HG03196 (cell line): ENCODE data around the gene TRMT10C.
"Not testable (repeated sequence)": the region's sequence is repeated elsewhere in the genome, so short reads cannot be mapped to it uniquely, and the experiment has no call there.

Experiments
- ATAC-seq: cut with Tn5 transposase; IDR thresholded peaks from one replicate; pipeline ENCODE4 v1.9.1; 2021; ENCODE audit not compliant: unreplicated experiment

The TRMT10C gene

DNA sequence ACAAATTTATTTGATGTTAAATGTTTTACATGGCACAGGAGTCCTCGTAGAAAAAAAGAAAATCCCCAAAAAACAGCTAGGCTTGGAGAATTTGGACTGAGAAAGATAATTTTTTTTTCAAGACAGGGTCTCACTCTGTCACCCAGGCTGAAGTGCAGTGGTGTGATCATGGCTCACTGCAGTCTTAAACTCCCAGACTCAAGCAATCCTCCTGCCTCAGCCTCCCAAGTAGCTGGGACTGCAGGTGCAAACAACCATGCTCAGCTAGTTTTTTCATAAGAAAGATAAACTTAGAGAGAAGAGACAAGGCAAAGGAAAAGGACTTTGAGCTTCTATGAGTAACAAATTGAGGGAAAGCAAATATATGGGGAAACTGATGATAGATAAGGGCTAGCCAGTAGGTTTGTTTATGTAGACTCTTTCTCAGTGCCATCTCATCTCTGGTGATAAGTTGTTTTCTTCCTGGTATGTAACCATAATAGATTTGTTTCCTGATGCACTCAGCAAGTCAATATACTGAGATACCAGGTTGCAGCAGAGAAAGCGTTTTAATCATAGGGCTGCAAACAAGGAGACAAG is 13.1 kb upstream of the TRMT10C start:
- ATAC-seq: no peak

DNA sequence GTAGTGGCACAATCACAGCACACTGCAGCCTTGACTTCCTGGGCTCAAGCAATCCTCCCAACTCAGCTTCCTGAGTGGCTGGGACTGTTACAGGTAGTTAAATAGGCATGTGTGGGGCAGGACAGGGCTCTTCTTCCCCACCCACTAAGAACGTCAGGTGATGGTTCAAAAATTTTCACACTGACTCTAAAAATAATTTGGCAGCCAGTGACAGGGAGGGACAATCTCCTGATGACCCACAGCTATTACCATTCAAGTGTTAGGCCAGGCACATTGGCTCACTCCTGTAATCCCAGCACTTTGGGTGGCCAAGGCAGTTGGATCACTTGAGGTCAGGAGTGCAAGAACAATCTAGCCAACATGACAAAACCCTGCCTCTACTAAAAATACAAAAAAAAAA is 12.2 kb upstream of the TRMT10C start:
- no peak for ATAC-seq

DNA sequence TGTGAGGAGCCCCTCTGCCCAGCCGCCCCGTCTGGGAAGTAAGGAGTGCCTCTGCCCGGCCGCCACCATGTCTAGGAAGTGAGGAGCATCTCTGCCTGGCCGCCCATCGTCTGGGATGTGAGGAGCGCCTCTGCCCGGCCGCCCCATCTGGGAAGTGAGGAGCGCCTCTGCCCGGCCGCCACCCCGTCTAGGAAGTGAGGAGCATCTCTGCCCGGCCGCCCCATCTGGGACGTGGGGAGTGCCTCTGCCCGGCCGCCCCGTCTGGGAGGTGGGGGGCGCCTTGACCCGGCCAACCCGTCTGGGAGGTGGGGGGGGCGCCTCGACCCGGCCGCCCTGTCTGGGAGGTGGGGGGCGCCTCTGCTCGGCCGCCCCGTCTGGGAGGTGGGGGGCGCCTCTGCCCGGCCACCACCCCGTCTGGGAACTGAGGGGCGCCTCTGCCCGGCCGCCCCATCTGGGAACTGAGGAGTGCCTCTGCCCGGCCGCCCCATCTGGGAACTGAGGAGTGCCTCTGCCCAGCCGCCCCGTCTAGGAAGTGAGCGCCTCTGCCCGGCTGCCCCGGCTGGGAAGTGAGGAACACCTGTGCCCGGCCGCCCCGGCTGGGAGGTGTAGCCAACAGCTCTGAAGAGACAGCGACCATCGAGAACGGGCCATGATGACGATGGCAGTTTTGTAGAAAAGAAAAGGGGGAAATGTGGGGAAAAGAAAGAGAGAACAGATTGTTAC is 10.1 kb upstream of the TRMT10C start:
- not testable (repeated sequence) for ATAC-seq

DNA sequence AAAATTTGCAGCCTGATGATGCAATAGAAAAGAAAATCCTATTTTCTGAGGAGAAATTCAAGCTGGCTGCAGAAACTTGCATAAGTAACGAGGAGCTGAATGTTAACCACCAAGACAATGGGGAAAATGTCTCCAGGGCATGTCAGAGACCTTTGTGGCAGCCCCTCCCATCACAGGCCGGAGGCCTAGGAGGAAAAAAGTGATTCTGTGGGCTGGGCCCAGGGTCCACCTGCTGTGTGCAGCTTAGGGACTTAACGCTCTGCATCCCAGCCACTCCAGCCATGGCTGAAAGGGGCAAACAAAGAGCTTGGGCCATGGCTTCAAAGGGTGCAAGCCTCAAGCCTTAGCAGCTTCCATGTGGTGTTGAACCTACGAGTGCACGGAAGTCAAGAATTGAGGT is 8.3 kb upstream of the TRMT10C start:
- not testable (repeated sequence) for ATAC-seq

DNA sequence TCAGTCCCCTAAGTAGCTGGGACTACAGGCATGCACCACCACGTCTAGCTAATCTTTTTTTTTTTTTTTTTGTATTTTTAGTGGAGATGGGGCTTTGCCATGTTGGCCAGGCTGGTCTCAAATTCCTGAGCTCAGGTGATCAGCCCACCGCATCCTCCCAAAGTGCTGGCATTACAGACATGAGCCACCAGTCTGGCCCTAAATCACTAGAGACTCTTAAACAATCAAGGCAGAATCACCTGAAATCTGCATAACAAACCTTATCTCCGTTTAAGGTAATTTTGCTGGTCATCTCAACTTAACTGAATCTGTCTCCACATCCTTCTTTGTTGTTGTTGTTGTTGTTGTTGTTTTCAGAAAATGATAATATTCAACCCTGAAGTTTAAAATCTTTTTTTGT is 5.6 kb upstream of the TRMT10C start:
- ATAC-seq: no peak

DNA sequence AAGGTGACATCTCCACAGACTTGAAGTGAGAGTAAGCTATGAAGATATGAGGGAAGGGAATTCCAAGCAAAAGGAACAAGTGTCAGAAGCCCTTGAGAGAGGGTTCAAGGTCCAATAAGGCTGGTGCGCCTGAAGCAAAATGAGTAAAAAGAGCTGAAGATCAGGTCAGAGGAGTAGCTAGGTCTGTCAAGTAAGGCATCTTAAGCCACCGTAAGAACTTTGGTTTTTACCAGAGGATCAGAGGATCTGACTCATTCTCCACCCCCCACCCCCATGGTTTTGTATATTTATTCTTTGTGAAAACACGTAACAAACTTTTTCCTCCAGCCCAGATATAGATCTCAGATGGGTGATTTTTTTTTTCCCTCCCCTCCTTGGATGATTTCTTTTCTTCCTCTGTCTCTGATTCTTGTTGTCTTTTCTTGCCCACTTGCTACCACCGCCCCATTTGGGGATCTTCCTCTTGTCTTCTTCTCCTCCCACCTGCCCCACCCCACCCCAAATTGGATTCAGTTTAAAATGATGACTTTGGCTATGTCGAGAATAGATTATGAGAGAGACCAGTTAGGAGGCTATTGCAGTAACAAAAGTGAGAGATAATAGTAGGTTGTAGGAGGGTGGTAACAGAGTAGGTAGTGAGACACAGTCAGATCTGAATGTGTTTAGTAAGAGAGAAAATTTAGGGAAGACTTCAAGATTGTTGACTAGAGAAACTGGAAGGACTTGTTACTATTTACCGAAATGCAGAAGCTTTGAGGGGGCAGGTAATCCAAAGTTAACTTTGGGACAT is 6.1 kb downstream of the TRMT10C start:
- no peak for ATAC-seq

DNA sequence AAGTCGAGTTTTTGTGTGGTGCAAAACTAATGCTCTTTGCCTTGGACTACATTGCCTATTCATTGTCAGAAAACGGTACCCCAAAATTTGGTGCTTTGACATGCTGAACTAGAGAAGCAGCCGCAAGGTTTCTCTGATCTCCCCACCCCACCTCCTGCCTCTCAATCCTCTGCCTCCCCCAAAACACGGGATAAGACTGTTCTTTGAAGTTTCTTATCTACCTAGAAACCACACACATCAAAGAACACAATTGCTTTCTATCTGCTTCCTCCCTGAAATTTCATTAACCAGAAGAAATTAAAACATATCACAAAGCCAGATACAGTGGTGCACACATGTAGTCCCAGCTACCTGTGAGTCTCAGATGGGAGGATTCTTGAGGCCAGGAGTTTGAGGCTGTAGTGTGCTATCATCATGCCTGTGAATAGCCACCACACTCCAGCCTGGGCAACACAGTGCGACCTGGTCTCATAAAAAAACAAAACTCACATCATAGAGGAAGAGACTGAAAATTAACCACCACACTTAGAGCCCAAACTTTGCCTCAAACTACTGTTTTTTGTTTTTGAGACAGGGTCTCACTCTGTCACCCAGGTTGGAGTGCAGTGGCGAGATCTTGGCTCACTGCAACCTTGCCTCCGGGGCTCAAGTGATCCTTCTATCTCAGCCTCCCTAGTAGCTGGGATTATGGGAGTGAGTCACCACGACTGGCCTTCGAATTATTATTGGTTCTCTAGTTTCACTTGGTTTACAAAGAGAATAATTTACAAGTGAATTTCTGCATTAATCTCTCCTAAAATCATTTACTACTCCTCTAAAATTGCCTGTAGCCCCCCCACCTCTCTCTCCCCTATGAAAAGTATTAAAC is 9.6 kb downstream of the TRMT10C start:
- ATAC-seq: no peak

DNA sequence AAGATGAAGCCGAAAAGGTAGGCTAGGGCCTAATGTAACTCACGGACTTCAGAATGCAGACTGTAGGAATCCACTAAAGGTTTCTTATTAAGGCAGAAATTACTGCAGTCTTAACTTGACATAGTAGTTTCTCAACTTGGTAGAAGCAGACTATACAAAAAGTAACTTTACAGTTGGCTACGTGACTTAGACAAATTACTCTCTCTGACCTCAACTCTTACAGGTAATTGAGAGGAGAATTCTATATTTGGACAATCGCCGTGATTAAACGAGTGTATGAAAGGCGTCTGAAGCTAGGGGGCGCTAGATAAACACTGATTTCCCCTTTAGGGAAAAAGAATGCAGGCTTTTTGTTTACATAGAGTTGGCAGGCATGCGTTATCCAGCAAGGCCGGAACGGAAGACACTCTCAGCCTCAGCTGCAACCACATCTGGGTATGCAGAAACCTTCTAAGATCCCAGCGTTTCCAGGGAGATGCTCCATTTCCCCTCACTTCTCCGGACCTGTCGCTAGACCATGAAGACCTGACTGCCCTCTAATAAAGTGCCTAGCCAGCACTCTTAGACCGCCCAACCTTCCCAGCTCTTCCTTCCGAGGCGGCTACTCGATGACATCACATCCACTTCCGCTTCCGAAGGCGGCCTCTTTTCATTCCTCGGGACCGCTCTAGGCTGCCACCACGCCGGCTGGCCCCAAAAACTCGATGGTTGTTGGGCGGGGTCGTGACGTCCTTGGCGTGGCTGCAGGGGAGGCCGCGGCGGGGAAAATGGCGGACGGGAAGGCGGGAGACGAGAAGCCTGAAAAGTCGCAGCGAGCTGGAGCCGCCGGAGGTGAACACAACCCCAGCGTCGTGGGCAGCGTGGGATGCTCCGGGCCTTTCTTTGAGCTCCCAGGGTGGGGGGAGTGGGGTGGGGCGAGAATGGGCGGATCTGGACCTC is 12.1 kb downstream of the TRMT10C start, which contains the start of gene PCNP:
Gene PCNP (plus strand): TSS at position 732 of the 939 bp plus-strand sequence. CDS start 36 bp downstream, at position 768.
- peak; percentile 93 for ATAC-seq

DNA sequence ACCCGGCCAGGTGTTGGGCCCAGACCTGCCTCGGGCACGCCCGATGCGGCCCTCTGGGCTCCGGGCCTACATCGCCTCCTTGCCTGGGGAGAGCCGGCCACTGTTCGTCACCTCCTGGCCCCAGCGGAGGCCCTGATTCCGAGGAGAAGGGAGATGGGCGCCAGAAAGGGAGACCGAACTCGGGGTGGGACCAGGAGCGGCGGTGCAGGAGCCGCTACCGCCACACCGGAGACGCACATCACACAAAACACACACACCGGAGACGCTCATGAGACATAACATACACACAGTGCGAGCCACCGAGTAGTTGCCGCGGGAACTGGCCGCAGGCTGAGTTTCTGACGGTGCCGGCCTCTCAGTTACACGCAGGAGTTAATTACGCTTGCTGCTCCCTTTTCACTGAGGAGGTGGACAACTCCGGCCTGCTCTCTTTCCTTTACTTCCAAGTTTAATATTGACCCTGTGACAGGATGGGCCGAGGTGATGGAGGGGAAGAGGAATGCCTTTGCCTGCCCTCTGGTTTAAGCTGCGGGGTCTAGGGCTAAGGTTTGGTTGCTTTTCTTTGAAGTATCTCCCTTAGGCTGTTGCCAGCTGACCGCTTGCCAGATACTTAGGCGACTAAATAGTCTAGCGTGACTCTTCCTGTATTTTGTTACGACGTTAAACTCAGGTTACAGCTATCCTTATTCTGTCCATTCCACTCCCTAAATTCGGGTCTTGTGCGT is 12.9 kb downstream of the TRMT10C start:
- ATAC-seq: peak; percentile 39

DNA sequence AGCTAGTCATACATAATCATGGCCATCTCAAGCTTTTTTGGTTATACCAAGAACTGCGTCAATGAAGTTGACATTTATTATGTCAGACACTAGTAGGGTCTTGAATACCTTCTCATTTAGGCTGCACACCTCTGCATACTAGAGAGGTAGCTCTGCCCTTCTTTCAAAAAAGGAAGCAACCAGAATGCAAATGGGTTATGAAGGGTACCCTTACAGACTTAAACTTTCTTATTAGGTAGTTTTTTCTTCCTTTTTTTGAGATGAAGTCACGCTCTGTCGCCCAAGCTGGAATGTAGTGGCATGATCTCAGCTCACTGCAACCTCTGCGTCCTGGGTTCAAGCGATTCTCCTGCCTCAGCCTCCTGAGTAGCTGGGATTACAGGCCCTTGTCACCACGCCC is 15.6 kb downstream of the TRMT10C start:
- no peak for ATAC-seq

DNA sequence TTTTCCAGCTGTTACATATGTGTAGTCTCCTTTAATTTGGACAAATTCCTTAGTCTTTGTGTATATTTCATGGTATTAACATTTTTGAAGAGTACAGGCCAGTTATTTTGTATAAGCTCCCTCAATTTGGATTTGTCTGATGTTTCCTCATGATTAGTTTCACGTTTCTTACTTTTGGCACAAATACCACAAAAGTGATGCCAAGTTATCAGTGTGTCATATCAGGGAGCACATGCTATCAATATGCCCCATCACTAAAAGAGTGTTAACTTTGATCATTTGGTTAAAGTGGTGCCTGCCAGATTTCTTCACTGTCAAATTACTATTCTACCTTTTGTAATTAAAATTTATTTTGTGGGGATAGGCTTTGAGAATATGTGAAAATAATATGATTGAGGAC is 26.9 kb downstream of the TRMT10C start:
- ATAC-seq: no peak

DNA sequence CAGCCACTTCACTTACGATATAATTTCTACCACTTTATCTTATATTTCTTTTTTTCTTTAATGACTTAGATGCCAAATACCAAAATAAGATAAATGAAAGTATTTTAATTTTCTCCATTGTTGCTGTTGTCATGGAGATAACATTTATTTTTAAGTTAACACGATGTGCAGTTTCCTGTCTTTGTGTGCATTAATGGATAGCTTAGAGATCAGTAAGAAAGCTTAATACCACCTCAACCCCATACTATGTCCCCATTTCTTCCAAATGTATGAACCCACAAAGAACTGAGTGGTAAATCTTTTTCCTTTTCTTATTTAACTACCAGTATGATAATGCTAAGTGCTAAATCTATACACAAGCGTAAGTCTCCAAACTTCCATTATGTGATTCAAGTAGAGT is 29.4 kb downstream of the TRMT10C start:
- no peak for ATAC-seq

DNA sequence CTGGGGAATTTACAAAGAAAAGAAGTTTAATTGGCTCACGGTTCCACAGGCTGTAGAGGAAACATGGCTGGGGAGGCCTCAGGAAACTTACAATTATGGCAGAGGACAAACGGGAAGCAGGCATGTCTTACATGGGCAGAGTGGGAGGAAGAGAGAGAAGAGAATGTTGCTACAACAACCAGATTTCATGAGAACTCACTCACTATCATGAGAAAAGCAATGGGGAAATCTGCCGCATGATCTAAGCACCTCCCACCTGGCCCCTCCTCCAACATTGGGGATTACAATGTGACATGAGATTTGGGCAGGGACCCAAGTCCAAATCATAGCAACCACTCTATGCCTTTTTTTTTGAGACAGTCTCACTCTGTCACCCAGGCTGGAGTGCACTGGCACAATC is 41.1 kb downstream of the TRMT10C start:
- no peak for ATAC-seq

DNA sequence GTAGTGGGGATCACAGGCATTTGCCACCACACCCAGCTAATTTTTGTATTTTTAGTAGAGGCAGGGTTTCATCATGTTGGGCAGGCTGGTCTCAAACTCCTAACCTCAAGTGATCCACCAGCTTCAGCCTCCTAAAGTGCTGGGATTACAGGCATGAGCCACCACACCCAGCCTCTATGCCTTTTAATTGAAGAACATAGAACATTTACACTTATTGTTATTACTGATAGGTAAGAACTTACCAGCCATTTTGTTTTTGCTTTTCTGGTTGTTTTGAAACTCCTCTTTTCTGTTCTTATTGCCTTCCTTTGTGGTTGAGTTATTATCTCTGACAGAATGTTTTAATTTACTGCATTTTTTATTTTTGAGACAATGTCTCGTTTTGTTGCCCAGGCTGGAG is 41.5 kb downstream of the TRMT10C start:
- ATAC-seq: no peak

DNA sequence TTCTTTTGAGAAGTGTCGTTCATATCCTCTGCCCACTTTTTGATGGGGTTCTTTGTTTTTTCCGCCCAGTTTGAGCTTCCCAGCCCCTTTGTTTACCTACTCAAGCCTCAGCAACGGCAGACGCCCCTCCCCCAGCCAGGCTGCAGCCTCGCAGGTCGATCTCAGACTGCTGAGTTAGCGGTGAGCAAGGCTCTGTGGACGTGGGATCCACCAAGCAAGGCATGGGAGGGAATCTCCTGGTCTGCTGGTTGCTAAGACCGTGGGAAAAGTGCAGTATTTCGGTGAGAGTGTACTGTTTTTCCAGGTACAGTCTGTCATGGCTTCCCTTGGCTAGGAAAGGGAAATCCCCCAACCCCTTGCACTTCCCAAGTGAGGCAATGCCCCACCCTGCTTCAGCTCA is 43.7 kb downstream of the TRMT10C start:
- not testable (repeated sequence) for ATAC-seq

DNA sequence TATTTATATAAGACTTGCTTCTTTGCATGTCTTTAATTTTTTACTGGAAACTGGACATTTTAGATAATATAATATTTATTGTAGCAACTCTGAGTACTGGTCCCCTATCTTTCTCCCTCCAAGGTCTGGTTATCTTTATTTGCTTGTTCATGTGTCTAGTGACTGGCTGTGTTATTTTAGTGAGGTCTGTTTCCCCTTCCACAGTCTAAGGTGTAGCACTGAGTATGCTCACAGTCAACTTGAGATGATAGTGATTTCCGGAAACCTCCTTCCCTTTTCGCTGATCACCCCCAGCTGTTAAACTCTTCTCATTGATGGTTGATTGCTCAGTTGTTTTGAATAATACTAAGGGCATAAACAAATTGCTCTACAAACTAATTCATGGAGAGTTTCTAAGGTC is 49.4 kb downstream of the TRMT10C start:
- ATAC-seq: no peak

DNA sequence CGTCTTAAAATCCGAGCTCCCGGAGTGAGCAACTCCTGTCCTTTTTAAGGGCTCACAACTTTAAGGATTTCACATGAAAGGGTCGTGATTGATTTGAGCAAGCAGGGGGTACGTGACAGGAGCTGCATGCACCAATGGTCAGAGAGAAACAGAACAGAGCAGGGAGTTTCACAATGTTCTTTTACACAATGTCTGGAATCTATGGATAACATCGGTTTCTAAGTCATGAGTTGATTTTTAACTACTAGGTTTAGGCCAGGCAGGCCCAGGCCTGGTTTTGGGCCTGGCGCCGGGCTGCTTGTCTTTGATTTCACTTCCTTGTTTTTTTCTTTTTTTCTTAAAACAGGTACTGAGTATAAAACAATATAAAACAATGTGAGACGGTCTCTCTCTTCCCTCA is 51.3 kb downstream of the TRMT10C start:
- not testable (repeated sequence) for ATAC-seq

DNA sequence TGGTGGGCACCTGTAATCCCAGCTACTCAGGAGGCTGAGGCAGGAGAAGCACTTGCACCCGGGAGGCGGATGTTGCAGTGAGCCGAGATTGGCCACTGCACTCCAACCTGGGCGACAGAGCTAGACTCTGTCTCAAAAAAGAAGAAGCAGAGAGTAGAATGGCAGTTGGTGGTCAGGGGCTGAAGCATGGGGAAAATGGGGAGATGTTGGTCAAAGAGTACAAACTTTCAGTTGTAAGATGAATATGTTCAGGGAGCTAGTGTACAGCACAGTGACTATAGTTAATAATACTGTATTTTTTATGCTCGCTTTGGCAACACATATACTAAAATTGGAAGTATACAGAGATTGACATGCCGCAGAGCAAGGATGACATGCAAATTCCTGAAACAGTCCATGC is 53.9 kb downstream of the TRMT10C start:
- ATAC-seq: no peak
